ENCODE measurements around the gene SORL1-AS1.

The SORL1-AS1 gene

GRCh38 chr11:121463689-121464335 lies 11.0 kb upstream of the SORL1-AS1 start:
- Histone ChIP-seq H2AFZ (ENCODE audit: low read length, unreplicated experiment) (no peak overlapping the region), H3K4me1 (ENCODE audit: control insufficient read depth, insufficient read depth, low read length, unreplicated experiment) (peaks cover 32% of the 10 kb centered on the region), H3K27ac (ENCODE audit: low read depth, low read length) (no peak overlapping the region), H3K4me3 (ENCODE audit: low read depth, low read length) (no peak overlapping the region), H3K36me3 (ENCODE audit: insufficient read depth, low read length) (no peaks in the 10 kb centered on the region), H3K27me3 (ENCODE audit: insufficient read depth, low read length) (peaks cover 17% of the 10 kb centered on the region), H3K79me2 (ENCODE audit: control insufficient read depth, insufficient read depth, low read length, unreplicated experiment) (no peaks in the 10 kb centered on the region)

- no peaks in the 10 kb centered on the region for H3K79me2 ChIP-seq (ENCODE audit: control insufficient read depth, insufficient read depth, low read length, unreplicated experiment)
- H3K27ac ChIP-seq (ENCODE audit: low read depth, low read length) = no peak overlapping the region
- H3K36me3 ChIP-seq (ENCODE audit: insufficient read depth, low read length) = no peaks in the 10 kb centered on the region
- no peak overlapping the region for H2AFZ ChIP-seq (ENCODE audit: low read length, unreplicated experiment)
- H3K4me3 ChIP-seq (ENCODE audit: low read depth, low read length) = no peak overlapping the region
- peaks cover 27% of the 10 kb centered on the region for H3K4me1 ChIP-seq (ENCODE audit: control insufficient read depth, insufficient read depth, low read length, unreplicated experiment)
- peaks cover 33% of the 10 kb centered on the region for H3K27me3 ChIP-seq (ENCODE audit: insufficient read depth, low read length)
These were observed 9.1 kb upstream of the SORL1-AS1 start for GRCh38 chr11:121461843-121462242.

- H2AFZ ChIP-seq (ENCODE audit: low read length, unreplicated experiment) = no peak overlapping the region
- H3K4me3 ChIP-seq (ENCODE audit: low read depth, low read length) = no peak overlapping the region
- H3K79me2 ChIP-seq (ENCODE audit: control insufficient read depth, insufficient read depth, low read length, unreplicated experiment) = no peaks in the 10 kb centered on the region
- H3K4me1 ChIP-seq (ENCODE audit: control insufficient read depth, insufficient read depth, low read length, unreplicated experiment) = peaks cover 22% of the 10 kb centered on the region
- H3K27ac ChIP-seq (ENCODE audit: low read depth, low read length) = no peak overlapping the region
- H3K36me3 ChIP-seq (ENCODE audit: insufficient read depth, low read length) = no peaks in the 10 kb centered on the region
- H3K27me3 ChIP-seq (ENCODE audit: insufficient read depth, low read length) = peaks cover 36% of the 10 kb centered on the region
These were observed 8.3 kb upstream of the SORL1-AS1 start for GRCh38 chr11:121460941-121461514.

- no peak overlapping the region for H3K4me3 ChIP-seq (ENCODE audit: low read depth, low read length)
These were observed 6.7 kb upstream of the SORL1-AS1 start for GRCh38 chr11:121459413-121460017.

GRCh38 chr11:121458551-121458950 lies 5.8 kb upstream of the SORL1-AS1 start:
- Histone ChIP-seq H3K27ac (ENCODE audit: low read depth, low read length) (no peak overlapping the region), H3K79me2 (ENCODE audit: control insufficient read depth, insufficient read depth, low read length, unreplicated experiment) (no peaks in the 10 kb centered on the region), H3K27me3 (ENCODE audit: insufficient read depth, low read length) (peaks cover 56% of the 10 kb centered on the region)

More at GRCh38 chr11:121459413-121460017, 6.7 kb upstream of the SORL1-AS1 start:
- Histone ChIP-seq H3K79me2 (ENCODE audit: control insufficient read depth, insufficient read depth, low read length, unreplicated experiment) (no peaks in the 10 kb centered on the region), H2AFZ (ENCODE audit: low read length, unreplicated experiment) (no peak overlapping the region), H3K4me1 (ENCODE audit: control insufficient read depth, insufficient read depth, low read length, unreplicated experiment) (peaks cover 9% of the 10 kb centered on the region), H3K36me3 (ENCODE audit: insufficient read depth, low read length) (no peaks in the 10 kb centered on the region), H3K27me3 (ENCODE audit: insufficient read depth, low read length) (peaks cover 47% of the 10 kb centered on the region), H3K27ac (ENCODE audit: low read depth, low read length) (no peak overlapping the region)

GRCh38 chr11:121456816-121457431 lies 4.2 kb upstream of the SORL1-AS1 start:
- Histone ChIP-seq H3K79me2 (ENCODE audit: control insufficient read depth, insufficient read depth, low read length, unreplicated experiment) (no peaks in the 10 kb centered on the region), H3K4me1 (ENCODE audit: control insufficient read depth, insufficient read depth, low read length, unreplicated experiment) (no peaks in the 10 kb centered on the region), H3K27ac (ENCODE audit: low read depth, low read length) (no peak overlapping the region), H3K4me3 (ENCODE audit: low read depth, low read length) (no peak overlapping the region), H2AFZ (ENCODE audit: low read length, unreplicated experiment) (no peak overlapping the region), H3K27me3 (ENCODE audit: insufficient read depth, low read length) (peaks cover 71% of the 10 kb centered on the region), H3K36me3 (ENCODE audit: insufficient read depth, low read length) (no peaks in the 10 kb centered on the region)

More at GRCh38 chr11:121458551-121458950, 5.8 kb upstream of the SORL1-AS1 start:
- no peaks in the 10 kb centered on the region for H3K4me1 ChIP-seq (ENCODE audit: control insufficient read depth, insufficient read depth, low read length, unreplicated experiment)
- no peaks in the 10 kb centered on the region for H3K36me3 ChIP-seq (ENCODE audit: insufficient read depth, low read length)
- no peak overlapping the region for H2AFZ ChIP-seq (ENCODE audit: low read length, unreplicated experiment)
- no peak overlapping the region for H3K4me3 ChIP-seq (ENCODE audit: low read depth, low read length)

GRCh38 chr11:121456151-121456550 lies 3.4 kb upstream of the SORL1-AS1 start:
- no peaks in the 10 kb centered on the region for H3K79me2 ChIP-seq (ENCODE audit: control insufficient read depth, insufficient read depth, low read length, unreplicated experiment)
- H3K36me3 ChIP-seq (ENCODE audit: insufficient read depth, low read length) = no peaks in the 10 kb centered on the region
- H2AFZ ChIP-seq (ENCODE audit: low read length, unreplicated experiment) = no peak overlapping the region
- H3K4me3 ChIP-seq (ENCODE audit: low read depth, low read length) = no peak overlapping the region
- no peak overlapping the region for H3K27ac ChIP-seq (ENCODE audit: low read depth, low read length)
- peaks cover 75% of the 10 kb centered on the region for H3K27me3 ChIP-seq (ENCODE audit: insufficient read depth, low read length)
- no peaks in the 10 kb centered on the region for H3K4me1 ChIP-seq (ENCODE audit: control insufficient read depth, insufficient read depth, low read length, unreplicated experiment)

- no peaks in the 10 kb centered on the region for H3K79me2 ChIP-seq (ENCODE audit: control insufficient read depth, insufficient read depth, low read length, unreplicated experiment)
- no peak overlapping the region for H3K27ac ChIP-seq (ENCODE audit: low read depth, low read length)
- no peaks in the 10 kb centered on the region for H3K4me1 ChIP-seq (ENCODE audit: control insufficient read depth, insufficient read depth, low read length, unreplicated experiment)
- no peaks in the 10 kb centered on the region for H3K36me3 ChIP-seq (ENCODE audit: insufficient read depth, low read length)
- no peak overlapping the region for H2AFZ ChIP-seq (ENCODE audit: low read length, unreplicated experiment)
- no peak overlapping the region for H3K4me3 ChIP-seq (ENCODE audit: low read depth, low read length)
- H3K27me3 ChIP-seq (ENCODE audit: insufficient read depth, low read length) = peaks cover 84% of the 10 kb centered on the region
These were observed 2.3 kb upstream of the SORL1-AS1 start for GRCh38 chr11:121455115-121455514.

- Histone ChIP-seq H3K4me1 (ENCODE audit: control insufficient read depth, insufficient read depth, low read length, unreplicated experiment) (no peaks in the 10 kb centered on the region), H3K36me3 (ENCODE audit: insufficient read depth, low read length) (no peaks in the 10 kb centered on the region), H3K27me3 (ENCODE audit: insufficient read depth, low read length) (peaks cover 82% of the 10 kb centered on the region), H2AFZ (ENCODE audit: low read length, unreplicated experiment) (no peak overlapping the region), H3K4me3 (ENCODE audit: low read depth, low read length) (no peak overlapping the region), H3K27ac (ENCODE audit: low read depth, low read length) (no peak overlapping the region), H3K79me2 (ENCODE audit: control insufficient read depth, insufficient read depth, low read length, unreplicated experiment) (no peaks in the 10 kb centered on the region)
These were observed 977 bp upstream of the SORL1-AS1 start for GRCh38 chr11:121453589-121454299.

GRCh38 chr11:121451986-121452608 lies 670 bp downstream of the SORL1-AS1 start, which contains the start of gene SORL1:
Gene SORL1 (plus strand): TSS chr11:121452314. CDS start chr11:121452332, 18 bp downstream.
- Histone ChIP-seq H3K4me1 (ENCODE audit: control insufficient read depth, insufficient read depth, low read length, unreplicated experiment) (no peaks in the 10 kb centered on the region), H3K27ac (ENCODE audit: low read depth, low read length) (no peak within 1 kb of the TSS), H2AFZ (ENCODE audit: low read length, unreplicated experiment) (peak within 1 kb of the TSS; percentile 67), H3K36me3 (ENCODE audit: insufficient read depth, low read length) (no peaks in the 10 kb centered on the region), H3K4me3 (ENCODE audit: low read depth, low read length) (peak within 1 kb of the TSS; percentile 77), H3K27me3 (ENCODE audit: insufficient read depth, low read length) (peaks cover 78% of the 10 kb centered on the region), H3K79me2 (ENCODE audit: control insufficient read depth, insufficient read depth, low read length, unreplicated experiment) (no peaks in the 10 kb centered on the region)

Data from ACC112 (cell line).